Fibroblast of villous mesenchyme (primary cell): ENCODE results near the gene CCDC60. TPM values are rescaled to one million over a fixed set of nuclear protein-coding genes. Genes with fewer than 3 reads are reported as not detected.

Experiments used
- DNase-seq: peaks from one replicate; pipeline ENCODE4 v3.0.0-alpha.2; 2010; ENCODE audit warnings: low read depth
- H3K4me3 ChIP-seq: 2 replicates; pipeline ENCODE4 v1.5.1; 2011; ENCODE audit warnings: low read depth, mild to moderate bottlenecking, low read length
- CTCF ChIP-seq: IDR thresholded peaks from 2 replicates; pipeline ENCODE4 v1.5.1; 2012; ENCODE audit warnings: low read depth, mild to moderate bottlenecking, low read length; ENCODE audit not compliant: insufficient read depth
- total RNA-seq: library from RNA; depleted of rRNA; stranded (reverse); fragments of >200 nt; gene quantifications from 2 replicates; pipeline ENCODE4 v1.2.3, GENCODE V29; 2012

Gene CCDC60
- total RNA-seq, 1 donor, result not detected

- TF ChIP-seq CTCF, result no peak
- DNase-seq, result no peak
- no peak overlapping the region for H3K4me3 ChIP-seq
These were observed 142.4 kb downstream of the CCDC60 start for GRCh38 chr12:119476951-119477350.

GRCh38 chr12:119479121-119479561 lies 144.6 kb downstream of the CCDC60 start:
- H3K4me3 ChIP-seq, result no peak overlapping the region
- DNase-seq, result no peak
- no peak for TF ChIP-seq CTCF

GRCh38 chr12:119480551-119480950 lies 146.0 kb downstream of the CCDC60 start:
- no peak for TF ChIP-seq CTCF
- H3K4me3 ChIP-seq, result no peak overlapping the region
- DNase-seq, result no peak

GRCh38 chr12:119486599-119487154 lies 152.1 kb downstream of the CCDC60 start:
- no peak overlapping the region for H3K4me3 ChIP-seq
- TF ChIP-seq CTCF, result no peak
- DNase-seq, result no peak

- no peak overlapping the region for H3K4me3 ChIP-seq
- TF ChIP-seq CTCF, result no peak
These were observed 157.3 kb downstream of the CCDC60 start for GRCh38 chr12:119491814-119492213.

GRCh38 chr12:119500209-119500608 lies 165.7 kb downstream of the CCDC60 start:
- DNase-seq, result no peak
- H3K4me3 ChIP-seq, result no peak overlapping the region
- no peak for TF ChIP-seq CTCF

More at GRCh38 chr12:119491814-119492213, 157.3 kb downstream of the CCDC60 start:
- no peak for DNase-seq

GRCh38 chr12:119501052-119501451 lies 166.5 kb downstream of the CCDC60 start:
- no peak for TF ChIP-seq CTCF
- no peak overlapping the region for H3K4me3 ChIP-seq
- no peak for DNase-seq
